ENCODE results near the gene KLHL25.

- TF ChIP-seq CTCF (IDR thresholded peaks at IDR 0.05; ENCODE audit: low read depth, low read length, poor library complexity, severe bottlenecking) = no peak
- no peak for TF ChIP-seq EZH2phosphoT487 (IDR thresholded peaks at IDR 0.05; ENCODE audit: borderline replicate concordance, low read length)
Observed at GRCh38 chr15:85725019-85725418, 69.7 kb downstream of the KLHL25 start.

Measured in DOHH2 (cell line).